ENCODE results near the gene PAX2. TPM values are rescaled to one million over a fixed set of nuclear protein-coding genes. Genes with fewer than 3 reads are reported as not detected.
A peak's percentile ranks its signal among the peaks of the same experiment; 100 is the strongest.

Gene PAX2
- total and polyA plus RNA-seq, 2 of the 13 experiments (the other 11 are each of a cell fraction or from before 2014, with no cell fraction given), result not detected

- TF ChIP-seq ARID5B (CRISPR knock-in tag; IDR thresholded peaks at IDR 0.05), result 0 out of 2 replicates have a peak, but pooled peaks have one; percentile 25
These were observed 91.9 kb downstream of the PAX2 start (continued) for GRCh38 chr10:100837300-100837699.

- Histone ChIP-seq H3K79me2 (ENCODE audit: insufficient read depth, low read length) (no peaks in the 10 kb centered on the region), H3K4me2 (ENCODE audit: low read depth, low read length) (no peak overlapping the region), H3K4me3 (replicated peaks in 1 of 3; ENCODE audit: insufficient read depth in 1 of 3, low read depth in 2 of 3, low read length in 3 of 3) (no peak overlapping the region), H3K27ac (ENCODE audit: extremely low read length, insufficient read depth, low read length) (no peak overlapping the region), H3K9ac (ENCODE audit: insufficient read depth, low read depth, low read length) (no peak overlapping the region), H4K20me1 (ENCODE audit: insufficient read depth, low read length) (no peaks in the 10 kb centered on the region), H3K36me3 (replicated peaks in 1 of 2; ENCODE audit: control insufficient read depth in 1 of 2, insufficient read depth in 2 of 2, low read length in 2 of 2) (no peaks in the 10 kb centered on the region), H2AFZ (ENCODE audit: low read length) (no peak overlapping the region), H3K4me1 (ENCODE audit: insufficient read depth, low read length) (peaks cover 9% of the 10 kb centered on the region), H3K27me3 (ENCODE audit: control insufficient read depth in 1 of 2, insufficient read depth in 2 of 2, low read length in 2 of 2) (peaks cover 0 to 2% of the 10 kb centered on the region in 2 experiments; a peak in 1 of 5 replicates), H3K9me3 (ENCODE audit: low read length) (no peaks in the 10 kb centered on the region)
- DNase-seq (ENCODE audit: low spot score) (no peak), FAIRE-seq (no peak), ATAC-seq (no peak)
- in situ Hi-C loops (cut with HindIII; ENCODE audit: extremely low pct_ligation_motif_present, low pct_unique_long_range_greater_than_20kb), result no loop called here
- no TSS peak for BruUV-seq (replicated peaks)
- TF ChIP-seq ZNF609 (CRISPR knock-in tag; IDR thresholded peaks at IDR 0.05; ENCODE audit: borderline replicate concordance) (no peak), ATF7 (IDR thresholded peaks at IDR 0.05) (peak; percentile 87), ATF7 (CRISPR knock-in tag; IDR thresholded peaks at IDR 0.05) (no peak), CEBPB (IDR thresholded peaks at IDR 0.05; ENCODE audit: borderline replicate concordance, low read depth, low read length) (peak; percentile 63)
- POLR2A ChIA-PET, result no interaction called here
- intact Hi-C loops (cut with micrococcal nuclease; ENCODE audit: unreplicated experiment), result no loop called here
- WGBS (ENCODE audit: low lambda C conversion rate), result 59% methylated on average over 3 of the region's 3 CpGs
- CTCF ChIA-PET (ENCODE audit: low intra/inter-chr PET ratio, low total read pairs), result no interaction called here
These were observed 93.6 kb downstream of the PAX2 start for GRCh38 chr10:100838986-100839385.

Data from HepG2 (cell line).